ENCODE measurements around the gene DCTN4. TPM values are rescaled to one million over a fixed set of nuclear protein-coding genes. Genes with fewer than 3 reads are reported as not detected.

The DCTN4 gene
- total RNA-seq, 1 experiment from 2014 or later = 40.5 TPM

DNA sequence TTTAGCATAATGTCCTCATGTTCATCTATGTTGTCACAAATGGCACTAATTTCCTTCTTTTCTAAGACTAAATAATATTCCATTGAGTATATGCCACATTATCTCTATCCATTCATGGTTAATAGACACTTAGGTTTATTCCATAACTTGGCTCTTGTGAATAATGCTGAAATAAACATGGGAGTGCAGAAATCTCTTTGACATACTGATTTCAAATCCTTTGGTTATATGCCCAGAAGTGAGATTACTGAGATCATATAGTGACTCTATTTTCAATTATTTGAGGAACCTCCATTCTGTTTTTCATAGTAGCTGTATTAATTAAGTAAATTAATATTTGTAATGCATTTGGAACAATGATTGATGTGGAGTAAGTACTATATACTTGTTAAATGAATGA is 32.7 kb upstream of the DCTN4 start:
- no peak for ATAC-seq
- TF ChIP-seq EZH2 (IDR thresholded peaks at IDR 0.05; ENCODE audit: low read length, unreplicated experiment) (no peak), EZH2phosphoT487 (IDR thresholded peaks at IDR 0.05; ENCODE audit: borderline replicate concordance, low read length) (no peak)
- TF ChIP-seq, protein P1, sequence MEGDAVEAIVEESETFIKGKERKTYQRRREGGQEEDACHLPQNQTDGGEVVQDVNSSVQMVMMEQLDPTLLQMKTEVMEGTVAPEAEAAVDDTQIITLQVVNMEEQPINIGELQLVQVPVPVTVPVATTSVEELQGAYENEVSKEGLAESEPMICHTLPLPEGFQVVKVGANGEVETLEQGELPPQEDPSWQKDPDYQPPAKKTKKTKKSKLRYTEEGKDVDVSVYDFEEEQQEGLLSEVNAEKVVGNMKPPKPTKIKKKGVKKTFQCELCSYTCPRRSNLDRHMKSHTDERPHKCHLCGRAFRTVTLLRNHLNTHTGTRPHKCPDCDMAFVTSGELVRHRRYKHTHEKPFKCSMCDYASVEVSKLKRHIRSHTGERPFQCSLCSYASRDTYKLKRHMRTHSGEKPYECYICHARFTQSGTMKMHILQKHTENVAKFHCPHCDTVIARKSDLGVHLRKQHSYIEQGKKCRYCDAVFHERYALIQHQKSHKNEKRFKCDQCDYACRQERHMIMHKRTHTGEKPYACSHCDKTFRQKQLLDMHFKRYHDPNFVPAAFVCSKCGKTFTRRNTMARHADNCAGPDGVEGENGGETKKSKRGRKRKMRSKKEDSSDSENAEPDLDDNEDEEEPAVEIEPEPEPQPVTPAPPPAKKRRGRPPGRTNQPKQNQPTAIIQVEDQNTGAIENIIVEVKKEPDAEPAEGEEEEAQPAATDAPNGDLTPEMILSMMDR (conservative IDR thresholded peaks at IDR 0.05; ENCODE audit: low read depth, low read length) = no peak
- H3K27ac ChIP-seq (ENCODE audit: low read length) = no peak overlapping the region
- no peak overlapping the region for H3K4me3 ChIP-seq (ENCODE audit: low read length)
- BruUV-seq (replicated peaks) = no TSS peak
- intact Hi-C loops (cut with micrococcal nuclease) = no loop called here
- H3K36me3 ChIP-seq (ENCODE audit: low read depth, low read length) = no peaks in the 10 kb centered on the region
- H3K9me3 ChIP-seq (ENCODE audit: low read length) = no peaks in the 10 kb centered on the region
- ChIA-PET POLR2A (ENCODE audit: unreplicated experiment) (no interaction called here), CTCF (interaction anchor here (0.5 kb wide), 1 partner anchor 331 kb away, joined by 3 read pairs; no protein-coding TSS in a partner anchor)
- H3K79me2 ChIP-seq (ENCODE audit: low read length) = peaks cover 27% of the 10 kb centered on the region
- H3K4me1 ChIP-seq (ENCODE audit: insufficient read depth, low read length) = peaks cover 23% of the 10 kb centered on the region
- DNase-seq = no peak
- no peaks in the 10 kb centered on the region for H3K27me3 ChIP-seq (ENCODE audit: low read length)
- H3K9me2 ChIP-seq (replicated peaks; ENCODE audit: low read length) = no peaks in the 10 kb centered on the region
- peaks cover 10% of the 10 kb centered on the region for H3F3A ChIP-seq (ENCODE audit: low read length, unreplicated experiment)
- H3K4me2 ChIP-seq (ENCODE audit: low read length) = no peak overlapping the region
- no peaks in the 10 kb centered on the region for H4K20me1 ChIP-seq (ENCODE audit: low read length)
- H2AFZ ChIP-seq (ENCODE audit: low read length) = no peak overlapping the region
- H3K9ac ChIP-seq (ENCODE audit: low read length) = no peak overlapping the region

DNA sequence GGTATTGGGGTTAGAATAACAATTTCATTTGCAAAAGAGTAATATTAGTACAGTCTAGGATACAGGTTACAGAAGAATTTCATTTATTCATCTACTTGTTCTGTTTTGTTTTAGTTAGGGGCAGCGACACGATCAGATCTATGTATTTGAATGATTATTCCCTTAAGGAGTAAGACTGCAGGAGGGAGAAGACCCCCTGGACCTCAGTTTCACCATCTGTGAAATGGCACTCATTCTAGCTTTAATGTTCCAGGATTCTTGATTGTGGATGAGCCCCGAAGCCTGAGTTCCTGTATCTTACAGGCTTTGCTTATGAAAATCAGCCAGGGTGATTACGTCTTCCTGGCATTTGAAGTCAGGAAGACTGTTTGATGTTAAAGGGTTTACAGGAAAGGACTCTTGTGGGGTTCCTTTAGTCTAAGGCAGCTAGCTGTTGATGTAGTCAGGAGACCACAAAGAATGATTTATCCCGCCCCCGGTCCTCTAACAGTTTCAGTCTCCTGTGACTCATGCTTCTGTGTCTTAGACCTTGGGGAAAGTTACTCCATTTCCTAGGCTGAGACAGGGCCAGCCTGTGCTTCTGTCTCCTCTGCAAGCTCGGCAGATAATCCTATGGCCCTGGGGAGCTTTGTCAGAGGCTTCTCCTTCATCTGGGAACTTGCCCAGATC is 31.3 kb upstream of the DCTN4 start:
- Histone ChIP-seq H3K27ac (ENCODE audit: low read length) (peak overlapping the region; percentile 81), H2AFZ (ENCODE audit: low read length) (peak overlapping the region; percentile 66), H3F3A (ENCODE audit: low read length, unreplicated experiment) (peaks cover 10% of the 10 kb centered on the region), H3K4me1 (ENCODE audit: insufficient read depth, low read length) (peaks cover 23% of the 10 kb centered on the region), H3K9ac (ENCODE audit: low read length) (peak overlapping the region; percentile 29), H4K20me1 (ENCODE audit: low read length) (no peaks in the 10 kb centered on the region), H3K4me3 (ENCODE audit: low read length) (peak overlapping the region; percentile 21), H3K27me3 (ENCODE audit: low read length) (no peaks in the 10 kb centered on the region), H3K79me2 (ENCODE audit: low read length) (peaks cover 28% of the 10 kb centered on the region), H3K36me3 (ENCODE audit: low read depth, low read length) (no peaks in the 10 kb centered on the region), H3K4me2 (ENCODE audit: low read length) (peak overlapping the region; percentile 72), H3K9me2 (replicated peaks; ENCODE audit: low read length) (no peaks in the 10 kb centered on the region), H3K9me3 (ENCODE audit: low read length) (no peaks in the 10 kb centered on the region)
- ChIA-PET POLR2A (ENCODE audit: unreplicated experiment) (interaction anchor here (0.6 kb wide), 1 partner anchor 12 kb away, joined by 5 read pairs; no protein-coding TSS in a partner anchor), CTCF (interaction anchor here (0.6 kb wide), 1 partner anchor 964 kb away, joined by 11 read pairs; no protein-coding TSS in a partner anchor)
- peak; percentile 90 for DNase-seq
- TF ChIP-seq, protein P1 (conservative IDR thresholded peaks at IDR 0.05; ENCODE audit: low read depth, low read length) = no peak
- TF ChIP-seq EZH2phosphoT487 (IDR thresholded peaks at IDR 0.05; ENCODE audit: borderline replicate concordance, low read length) (no peak), EZH2 (IDR thresholded peaks at IDR 0.05; ENCODE audit: low read length, unreplicated experiment) (no peak)
- ATAC-seq = peak; percentile 99
- intact Hi-C loops (cut with micrococcal nuclease) = no loop called here
- no TSS peak for BruUV-seq (replicated peaks)

DNA sequence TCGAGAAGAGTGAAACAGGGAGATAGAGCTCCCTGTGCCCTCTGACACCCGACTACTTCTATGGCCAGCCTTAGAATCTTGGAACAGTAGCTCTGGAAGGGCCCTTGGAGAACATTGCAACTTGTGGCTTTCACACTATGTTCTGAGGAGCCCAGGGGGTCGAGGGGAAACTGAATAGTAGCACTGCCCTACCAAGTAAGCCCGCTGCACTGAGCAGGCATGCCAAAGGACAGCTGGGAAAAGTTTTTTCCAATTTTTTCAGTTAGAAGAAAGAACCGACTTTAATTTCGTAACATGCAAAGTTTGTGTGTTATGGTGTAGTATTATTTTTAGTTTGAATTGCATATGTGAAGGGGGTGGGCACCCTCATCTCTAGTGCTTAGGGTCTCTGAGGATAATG is 30.6 kb upstream of the DCTN4 start:
- H3K4me3 ChIP-seq (ENCODE audit: low read length) = no peak overlapping the region; the same call in 1 of the 2 replicates
- H3K79me2 ChIP-seq (ENCODE audit: low read length) = peaks cover 33% of the 10 kb centered on the region
- no peak overlapping the region for H2AFZ ChIP-seq (ENCODE audit: low read length)
- H3K27me3 ChIP-seq (ENCODE audit: low read length) = no peaks in the 10 kb centered on the region
- peaks cover 10% of the 10 kb centered on the region for H3F3A ChIP-seq (ENCODE audit: low read length, unreplicated experiment)
- H4K20me1 ChIP-seq (ENCODE audit: low read length) = no peaks in the 10 kb centered on the region
- POLR2A ChIA-PET (ENCODE audit: unreplicated experiment) = interaction anchor here (1.0 kb wide), 1 partner anchor 31 kb away, joined by 3 read pairs; the partner anchor contains the start of gene DCTN4
- peak overlapping the region; percentile 81 for H3K27ac ChIP-seq (ENCODE audit: low read length)
- ATAC-seq (no peak), DNase-seq (no peak)
- no peaks in the 10 kb centered on the region for H3K9me3 ChIP-seq (ENCODE audit: low read length)
- intact Hi-C loops (cut with micrococcal nuclease) = no loop called here
- no peaks in the 10 kb centered on the region for H3K36me3 ChIP-seq (ENCODE audit: low read depth, low read length)
- CTCF ChIA-PET = interaction anchor here (1.3 kb wide), 1 partner anchor 12 kb away, joined by 4 read pairs; no protein-coding TSS in a partner anchor
- no peaks in the 10 kb centered on the region for H3K9me2 ChIP-seq (replicated peaks; ENCODE audit: low read length)
- TF ChIP-seq, protein P1 (conservative IDR thresholded peaks at IDR 0.05; ENCODE audit: low read depth, low read length) = no peak
- no peak overlapping the region for H3K9ac ChIP-seq (ENCODE audit: low read length)
- H3K4me1 ChIP-seq (ENCODE audit: insufficient read depth, low read length) = peaks cover 23% of the 10 kb centered on the region
- H3K4me2 ChIP-seq (ENCODE audit: low read length) = peak overlapping the region; percentile 72; the same call in 1 of the 2 replicates
- no TSS peak for BruUV-seq (replicated peaks)

All from PC-3 (cell line).